HG03342 (cell line): Measurements from ENCODE around the gene CDC42BPG.

Source experiments
- ATAC-seq: cut with Tn5 transposase; IDR thresholded peaks from one replicate; pipeline ENCODE4 v1.9.1; 2021; ENCODE audit warnings: mild to moderate bottlenecking, moderate library complexity; ENCODE audit not compliant: unreplicated experiment

CDC42BPG gene

GRCh38 chr11:64878494-64879243 is 34.2 kb upstream of the CDC42BPG start, which contains the start of gene EHD1:
TSS of gene EHD1 (minus strand) at chr11:64878621. CDS start at chr11:64878464, 157 bp downstream.
- ATAC-seq = peak; percentile 70

GRCh38 chr11:64878223-64878493 is 33.7 kb upstream of the CDC42BPG start:
- peak; percentile 4 for ATAC-seq

- no peak for ATAC-seq
Observed at GRCh38 chr11:64877390-64878222, 33.2 kb upstream of the CDC42BPG start.

GRCh38 chr11:64876835-64877341 is 32.4 kb upstream of the CDC42BPG start:
- no peak for ATAC-seq

- no peak for ATAC-seq
Observed at GRCh38 chr11:64876229-64876750, 31.8 kb upstream of the CDC42BPG start.

- no peak for ATAC-seq
Observed at GRCh38 chr11:64875369-64876228, 31.1 kb upstream of the CDC42BPG start.

GRCh38 chr11:64874308-64875240 is 30.1 kb upstream of the CDC42BPG start:
- ATAC-seq = no peak

- no peak for ATAC-seq
Observed at GRCh38 chr11:64872790-64873488, 28.5 kb upstream of the CDC42BPG start.

- no peak for ATAC-seq
Observed at GRCh38 chr11:64871492-64871891, 27.0 kb upstream of the CDC42BPG start.

GRCh38 chr11:64870893-64871466 is 26.5 kb upstream of the CDC42BPG start:
- no peak for ATAC-seq

GRCh38 chr11:64870176-64870892 is 25.9 kb upstream of the CDC42BPG start:
- ATAC-seq = no peak

- ATAC-seq = no peak
Observed at GRCh38 chr11:64869571-64870175, 25.2 kb upstream of the CDC42BPG start.

- ATAC-seq = no peak
Observed at GRCh38 chr11:64868904-64869570, 24.6 kb upstream of the CDC42BPG start.

GRCh38 chr11:64867748-64868462 is 23.5 kb upstream of the CDC42BPG start:
- ATAC-seq = no peak

GRCh38 chr11:64866173-64866491 is 21.7 kb upstream of the CDC42BPG start:
- no peak for ATAC-seq

- no peak for ATAC-seq
Observed at GRCh38 chr11:64865286-64866172, 21.1 kb upstream of the CDC42BPG start.
